Renal cortical epithelial cell (primary cell): ENCODE data around the gene RGCC. TPM values are rescaled to one million over a fixed set of nuclear protein-coding genes. Genes with fewer than 3 reads are reported as not detected.
"Not testable (repeated sequence)": the region's sequence is repeated elsewhere in the genome, so short reads cannot be mapped to it uniquely, and the experiment has no call there.

Source experiments
- DNase-seq: peaks from one replicate; pipeline ENCODE4 v3.0.0-alpha.2; 2011; ENCODE audit warnings: low read depth
- total RNA-seq: library from RNA; depleted of rRNA; stranded (reverse); fragments of >200 nt; gene quantifications from 2 replicates; pipeline ENCODE4 v1.2.3, GENCODE V29; 2014

The RGCC gene
- total RNA-seq, 1 donor from 2014 or later: 1.9 TPM

DNA sequence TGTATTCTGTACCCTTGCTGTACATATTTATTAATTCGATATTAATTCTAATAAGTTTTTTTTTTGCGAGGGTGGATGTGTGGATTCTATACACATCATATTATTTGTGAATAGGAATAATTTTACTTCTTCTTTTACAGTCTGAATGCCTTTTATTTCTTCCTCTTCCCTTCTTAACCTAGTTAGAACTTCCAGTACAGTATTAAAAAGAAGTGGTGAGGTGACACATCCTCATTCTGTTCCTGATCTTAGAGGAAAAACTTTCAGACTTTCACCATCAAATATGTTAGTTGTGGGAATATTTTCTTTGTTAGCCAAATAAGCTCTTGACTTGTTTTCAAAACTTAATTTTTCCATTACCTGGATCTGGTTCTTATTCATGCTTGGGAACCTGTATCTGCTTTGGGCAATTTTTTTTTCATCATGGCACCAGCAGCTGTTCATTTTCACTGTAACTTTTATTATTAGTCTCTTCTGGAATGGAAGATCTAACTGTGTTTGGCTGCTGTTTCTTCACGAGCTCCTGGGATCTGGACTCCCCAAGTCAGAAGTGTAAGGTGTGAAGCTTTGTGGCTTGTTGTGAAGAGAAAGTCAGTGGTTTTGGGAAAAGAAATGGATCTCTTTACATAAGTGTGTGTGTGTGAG lies 33.1 kb downstream of the RGCC start:
- no peak for DNase-seq

DNA sequence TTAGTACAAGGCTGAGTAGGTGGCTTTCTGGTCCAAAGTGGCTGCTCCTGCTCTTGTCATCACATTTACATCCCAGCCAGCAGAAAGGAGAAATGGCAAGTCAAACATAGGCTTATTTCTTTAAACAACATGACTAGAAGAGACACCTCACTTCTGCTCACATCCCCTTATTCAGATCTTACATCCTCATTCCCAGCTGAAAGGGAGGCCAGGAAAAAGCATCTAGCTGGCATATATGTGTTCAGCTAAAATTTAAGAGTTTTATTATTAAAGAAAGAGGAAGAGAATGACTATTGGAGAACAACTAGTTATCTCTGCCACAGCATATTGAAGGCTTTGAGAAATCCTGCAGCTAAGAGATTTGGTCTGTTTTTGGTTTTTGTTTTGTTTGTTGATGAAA lies 34.1 kb downstream of the RGCC start:
- no peak for DNase-seq

DNA sequence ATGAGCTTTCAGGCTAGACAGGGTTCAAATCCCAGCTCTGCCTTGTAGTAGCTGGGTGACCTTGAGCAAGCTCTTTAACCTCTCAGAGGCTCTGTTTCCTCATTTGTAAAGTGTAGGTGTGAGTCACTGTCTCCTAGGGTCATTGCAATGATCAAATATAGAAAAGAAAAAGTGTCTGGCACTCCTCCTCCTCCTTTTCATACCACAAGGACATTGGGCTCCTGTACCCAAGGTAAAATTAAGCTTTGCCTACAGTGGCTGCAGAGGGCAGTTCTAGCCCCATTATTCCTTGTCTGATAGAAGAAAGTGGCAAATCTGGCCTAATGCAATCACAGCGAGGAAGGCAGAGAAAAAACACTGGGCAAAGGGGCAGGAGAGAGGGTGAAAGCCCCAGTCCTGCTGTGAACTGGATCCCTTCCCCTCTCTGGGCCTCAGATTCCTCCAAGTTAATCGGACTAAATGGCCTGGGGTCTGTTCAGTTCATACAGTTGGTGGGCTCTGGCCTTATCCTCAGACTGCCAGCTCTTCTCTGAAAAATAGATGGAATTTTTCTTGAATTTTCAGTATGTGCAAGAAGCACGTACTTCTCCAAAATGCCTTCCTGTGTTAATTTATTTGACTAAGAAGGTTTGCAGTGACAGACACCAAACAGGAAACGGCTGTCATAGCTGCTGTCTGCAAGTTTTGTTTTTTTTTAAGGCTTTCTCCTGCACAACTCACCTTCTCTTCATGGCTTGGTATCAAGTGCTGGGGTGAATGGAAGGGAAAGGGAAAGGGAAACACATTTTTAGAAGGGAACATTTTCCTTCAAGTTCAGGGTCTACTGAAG lies 35.3 kb downstream of the RGCC start:
- DNase-seq: no peak

DNA sequence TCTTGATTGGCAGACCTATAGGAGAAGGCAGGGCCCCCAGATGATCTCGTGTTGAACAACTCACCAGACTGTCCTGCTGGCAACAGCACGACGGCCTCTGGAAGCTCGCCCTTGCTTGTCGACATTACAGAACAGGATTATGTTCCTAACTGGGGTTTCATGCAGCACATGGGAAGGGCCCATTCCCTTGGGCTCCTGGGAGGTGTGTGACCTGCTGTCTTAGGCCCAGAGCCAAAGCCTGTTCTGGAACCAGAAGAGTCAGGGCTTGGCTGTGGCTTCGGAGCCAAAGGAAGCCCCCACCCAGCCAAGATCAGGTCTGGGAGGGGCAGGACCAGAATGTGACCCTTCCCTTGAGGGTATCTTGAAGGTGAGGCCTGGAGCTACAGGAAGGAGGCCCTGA lies 36.9 kb downstream of the RGCC start:
- DNase-seq: no peak

DNA sequence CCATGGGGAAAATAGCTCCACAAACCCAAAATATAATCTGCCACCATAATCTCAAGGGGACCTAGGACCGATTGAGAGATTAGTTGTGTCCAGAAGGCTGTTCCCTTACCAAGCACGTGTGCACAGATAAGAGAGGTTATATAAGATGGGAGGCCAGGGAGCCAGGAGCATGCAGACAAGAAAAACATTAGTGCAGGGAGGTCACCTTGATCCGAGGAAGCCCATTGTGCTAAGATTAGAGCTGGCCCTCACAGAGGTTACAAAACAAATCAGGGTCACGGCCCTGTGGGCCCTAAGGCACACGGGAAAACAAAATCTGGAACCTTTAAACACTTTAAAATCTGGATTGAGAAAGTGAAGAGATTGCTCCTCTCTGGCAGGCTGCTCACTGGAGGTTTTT lies 37.7 kb downstream of the RGCC start:
- DNase-seq: no peak

DNA sequence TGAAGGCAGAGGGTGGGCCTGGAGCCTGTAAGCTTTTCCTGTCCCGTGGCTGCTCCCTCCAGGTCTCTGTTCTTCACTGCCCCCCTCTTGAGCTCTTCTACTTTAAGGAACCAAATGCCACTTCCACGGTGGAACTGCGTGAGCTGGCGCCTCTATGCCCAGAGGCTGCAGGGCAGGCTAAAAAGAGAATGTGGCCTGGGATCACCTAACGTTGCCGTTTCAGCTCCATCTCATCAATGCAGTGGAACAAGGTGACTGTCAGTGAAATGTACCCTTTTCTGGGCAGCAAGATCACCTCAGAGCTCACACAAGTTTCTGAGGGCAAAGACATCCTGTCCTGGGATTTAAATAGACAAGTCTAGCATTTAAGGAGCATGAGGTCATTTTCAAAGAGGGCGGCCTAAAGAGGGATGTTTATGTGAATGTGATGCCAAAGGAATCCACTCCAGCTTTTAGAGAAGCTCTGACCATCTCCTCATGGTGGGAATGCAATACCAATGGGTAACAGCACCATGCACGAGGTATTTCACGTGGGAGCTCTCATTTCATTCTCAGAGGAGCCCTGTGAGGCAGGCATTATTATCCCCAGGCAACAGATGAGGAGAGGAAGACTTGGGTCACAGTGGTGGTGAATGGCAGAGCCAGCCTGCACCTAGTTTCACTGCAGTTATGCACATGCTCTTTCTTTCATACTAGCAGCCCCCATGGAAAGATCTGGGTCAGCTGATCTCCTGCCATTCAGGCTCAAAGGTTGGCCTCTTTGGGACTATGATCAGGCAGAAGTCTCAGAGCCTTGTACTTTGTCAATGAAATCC lies 39.3 kb downstream of the RGCC start:
- no peak for DNase-seq

DNA sequence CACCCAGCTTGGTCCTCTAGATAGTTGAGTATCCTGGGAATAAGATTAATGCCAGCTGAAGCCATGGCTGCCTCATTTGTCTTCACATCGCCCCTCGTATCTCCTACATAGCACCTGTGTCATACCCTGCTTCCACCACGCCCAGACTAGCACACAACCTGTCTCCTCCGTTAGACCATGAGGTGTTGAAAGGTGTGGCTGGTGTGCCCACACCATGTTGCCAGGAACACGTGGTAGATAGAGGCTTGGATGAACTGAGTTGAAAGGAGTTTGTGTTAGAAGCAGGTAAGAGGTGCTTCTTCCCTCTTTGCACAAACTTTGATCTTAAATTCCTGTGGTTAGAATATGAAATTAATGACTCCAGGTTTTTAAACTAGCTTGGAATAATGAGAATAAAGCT lies 40.1 kb downstream of the RGCC start:
- DNase-seq: no peak

DNA sequence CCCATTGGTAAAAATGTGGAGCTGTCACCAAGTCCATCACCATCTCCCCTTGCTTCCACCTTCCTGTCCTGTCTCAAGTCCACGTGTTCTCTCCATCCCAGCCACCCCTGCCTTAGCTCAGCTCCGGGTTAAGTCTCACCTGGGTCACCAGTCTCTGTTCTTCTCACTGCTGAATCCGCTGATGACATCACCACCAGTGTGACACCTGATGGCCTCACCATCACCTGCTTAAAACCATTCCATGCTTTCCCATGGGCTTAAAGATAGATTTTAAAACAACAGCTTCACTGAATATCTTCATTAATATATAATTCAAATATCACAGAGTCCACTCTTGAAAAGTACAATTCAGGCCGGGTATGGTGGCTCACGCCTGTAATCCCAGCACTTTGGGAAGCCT lies 42.1 kb downstream of the RGCC start:
- no peak for DNase-seq

DNA sequence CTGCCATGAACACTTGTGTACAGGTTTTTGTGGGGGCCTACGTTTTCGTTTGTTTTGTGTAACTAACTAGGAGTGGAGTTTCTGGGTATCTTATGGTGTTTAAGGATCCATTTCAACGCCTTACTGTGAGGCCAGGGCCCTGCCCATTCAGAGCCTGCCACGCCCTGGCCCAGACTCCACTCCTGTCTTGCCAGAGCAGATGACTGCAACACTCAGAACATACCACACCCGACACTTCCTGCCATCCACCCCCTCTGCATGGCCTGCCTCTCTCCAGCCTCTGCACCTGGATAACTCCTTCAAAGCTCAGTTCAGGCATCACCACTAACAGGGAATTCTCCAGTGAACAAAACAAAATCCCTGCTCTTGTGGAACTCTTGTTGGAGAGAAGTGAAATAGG lies 43.2 kb downstream of the RGCC start:
- DNase-seq: no peak

DNA sequence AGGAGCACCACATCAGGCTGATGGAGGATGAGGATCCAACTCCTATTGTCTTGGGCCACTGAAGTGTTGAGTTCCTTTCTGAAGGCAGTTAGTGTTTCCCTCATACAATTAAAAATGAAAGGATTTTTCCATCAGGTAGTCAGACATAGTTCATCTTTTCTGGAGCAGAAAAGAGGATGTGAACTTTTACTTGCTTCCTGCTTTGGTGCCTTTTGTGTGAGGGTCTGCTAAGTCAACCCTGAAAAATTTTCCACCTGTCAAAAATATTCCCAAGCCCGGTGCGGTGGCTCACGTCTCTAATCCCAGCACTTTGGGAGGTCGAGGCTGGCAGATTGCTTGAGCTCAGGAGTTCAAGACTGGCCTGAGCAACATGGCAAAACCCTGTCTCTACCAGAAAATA lies 43.9 kb downstream of the RGCC start:
- DNase-seq: peak; percentile 46

DNA sequence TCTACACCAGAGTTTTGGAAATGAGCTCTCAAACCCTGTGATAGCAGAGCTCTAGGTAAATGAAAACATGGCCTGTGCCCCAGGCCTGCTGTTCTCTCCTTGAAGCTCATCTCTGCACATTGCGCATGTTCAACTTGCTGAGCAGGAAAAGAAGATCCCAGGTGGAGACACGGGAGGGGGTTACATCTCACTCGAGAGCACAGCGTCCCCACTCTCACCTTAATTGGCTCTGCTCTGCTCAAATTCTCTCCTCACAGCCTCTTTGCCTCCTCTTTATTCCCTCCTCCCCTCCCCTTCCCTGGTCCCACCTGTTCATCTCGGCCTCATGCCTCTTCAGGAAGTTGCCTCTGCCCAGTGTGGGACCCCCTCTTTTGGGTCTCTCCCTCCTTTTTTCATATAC lies 44.7 kb downstream of the RGCC start:
- DNase-seq: no peak

DNA sequence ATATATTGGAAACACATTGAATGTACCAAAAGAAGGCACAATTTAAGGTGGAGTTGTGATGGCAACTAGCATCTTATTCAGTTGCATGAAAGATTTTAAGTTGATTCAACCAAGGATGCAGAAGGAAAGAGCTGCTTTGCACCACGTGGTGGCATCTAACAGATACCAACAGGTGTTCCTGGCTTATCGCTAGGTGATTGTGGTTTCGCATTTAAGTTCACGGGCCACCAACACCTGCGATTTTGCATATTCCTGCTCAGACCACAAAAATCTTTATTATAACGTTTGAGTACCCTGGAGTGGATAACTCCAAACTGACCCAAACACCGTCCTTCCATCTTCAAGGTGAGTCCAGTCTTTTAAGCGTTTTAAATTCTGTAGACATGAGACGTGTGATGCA lies 45.3 kb downstream of the RGCC start:
- DNase-seq: no peak

DNA sequence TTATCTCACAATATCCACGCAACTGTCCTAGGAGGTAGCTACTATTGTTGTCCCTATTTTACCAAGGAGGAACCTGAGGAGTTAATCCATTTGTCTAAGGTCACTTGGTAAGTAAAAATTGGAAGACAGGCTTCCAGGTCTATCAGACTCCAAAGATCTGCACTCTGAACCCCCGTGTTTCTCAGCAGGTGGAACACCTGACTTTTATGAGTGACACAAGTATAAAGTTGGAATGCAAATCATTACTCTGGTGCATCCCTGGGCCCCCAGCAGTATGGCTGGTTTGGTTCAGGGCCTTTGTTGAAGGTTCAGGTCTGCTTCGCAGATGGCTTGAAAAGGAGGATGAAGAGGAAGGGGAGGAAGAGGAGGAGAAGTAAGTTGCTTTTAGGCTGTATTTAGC lies 46.0 kb downstream of the RGCC start:
- DNase-seq: no peak

DNA sequence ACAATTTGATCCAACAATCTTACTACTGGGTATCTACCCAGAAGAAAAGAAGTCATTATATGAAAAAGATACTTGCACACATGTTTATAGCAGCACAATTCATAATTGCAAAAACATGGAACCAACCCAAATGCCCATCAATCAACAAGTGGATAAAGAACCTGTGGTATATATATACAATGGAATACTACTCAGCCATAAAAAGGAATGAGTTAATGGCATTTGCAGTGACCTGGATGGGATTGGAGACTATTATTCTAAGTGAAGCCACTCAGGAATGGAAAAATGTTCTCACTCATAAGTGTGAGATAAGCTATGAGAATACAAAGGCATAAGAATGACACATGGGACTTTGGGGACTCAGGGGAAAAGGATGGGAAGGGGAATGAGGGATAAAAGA lies 47.3 kb downstream of the RGCC start:
- not testable (repeated sequence) for DNase-seq

DNA sequence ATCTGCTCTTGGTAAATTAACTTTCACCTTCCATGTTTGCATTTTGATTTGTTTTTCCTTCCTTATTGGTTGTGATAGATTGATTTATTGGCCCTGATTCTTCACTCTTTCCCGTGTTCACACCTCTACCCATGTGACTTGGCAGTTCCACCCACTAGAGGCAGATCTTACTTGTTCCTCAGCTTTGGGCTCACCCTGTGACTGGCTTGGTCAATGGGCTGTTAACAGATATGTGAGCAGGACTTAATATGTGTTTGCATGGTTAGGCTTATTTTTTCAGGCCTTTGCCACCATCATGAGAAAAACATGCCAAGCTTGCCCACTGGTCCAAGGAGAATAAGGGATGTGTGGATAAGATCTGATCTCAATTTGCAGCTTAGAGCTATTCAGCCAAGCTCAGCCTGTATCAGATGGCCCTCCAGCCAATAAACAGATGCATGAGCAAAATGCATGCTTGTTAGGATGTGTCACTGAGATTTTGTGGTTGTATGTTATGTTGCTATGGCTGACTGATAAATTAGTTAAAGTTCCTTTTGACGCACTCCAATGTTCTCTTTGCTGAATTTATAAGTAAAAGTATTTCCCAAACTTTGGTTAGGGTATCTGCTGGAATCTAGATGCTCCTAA lies 48.0 kb downstream of the RGCC start:
- DNase-seq: peak; percentile 68

DNA sequence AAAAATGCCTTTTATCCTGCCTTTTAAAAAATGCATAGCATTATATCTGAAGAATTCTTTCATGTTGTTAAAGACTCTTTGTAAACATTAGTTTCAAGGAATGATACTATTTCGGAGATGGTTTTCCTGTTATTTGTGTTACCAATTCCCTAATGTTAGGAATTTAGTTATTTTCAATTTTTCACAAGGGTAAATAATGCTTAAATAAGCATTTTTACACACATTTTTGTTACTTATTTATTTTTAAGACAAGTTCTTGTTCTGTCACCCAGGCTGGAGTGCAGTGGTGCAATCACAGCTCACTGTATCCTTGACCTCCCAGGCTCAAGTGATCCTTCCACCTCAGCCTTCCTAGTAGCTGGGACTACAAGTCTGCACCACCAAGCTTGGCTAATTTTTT lies 49.0 kb downstream of the RGCC start:
- DNase-seq: no peak

DNA sequence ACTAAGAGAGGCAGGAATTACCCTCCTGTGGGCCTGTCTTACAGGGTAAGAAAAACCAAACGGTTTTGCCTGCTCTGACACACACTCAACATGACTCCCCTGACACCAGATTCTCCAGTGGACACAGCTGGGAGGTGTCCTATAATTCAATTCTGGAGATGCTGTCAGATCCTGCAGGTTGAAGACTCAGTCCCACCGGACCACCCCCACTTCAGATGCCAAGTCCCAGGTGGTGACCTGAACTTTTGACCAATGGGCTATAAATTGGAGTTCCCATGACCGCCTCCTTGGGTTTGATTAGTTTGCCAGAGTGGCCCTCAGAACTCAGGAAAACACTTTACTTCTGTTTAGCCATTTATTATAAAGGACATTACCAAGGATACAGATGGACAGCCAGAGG lies 52.6 kb downstream of the RGCC start:
- no peak for DNase-seq

DNA sequence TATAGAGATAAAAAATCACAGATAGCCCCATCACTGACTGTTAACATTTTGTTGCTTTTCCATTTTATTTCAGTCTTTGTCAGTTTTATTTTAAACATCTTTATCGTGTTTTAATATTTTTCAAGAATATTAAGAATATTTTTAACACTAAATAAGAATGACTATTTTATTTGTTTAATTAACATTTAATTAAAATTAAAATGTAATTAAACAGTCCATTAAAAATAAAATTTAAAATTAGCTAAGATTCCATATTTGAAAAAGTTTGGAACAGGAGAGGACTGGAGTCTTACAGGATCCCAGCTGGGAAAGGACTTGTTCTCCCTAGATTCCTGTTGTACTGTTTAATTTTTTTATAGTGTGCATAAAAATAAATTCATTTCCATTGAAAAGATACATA lies 54.5 kb downstream of the RGCC start:
- DNase-seq: no peak

DNA sequence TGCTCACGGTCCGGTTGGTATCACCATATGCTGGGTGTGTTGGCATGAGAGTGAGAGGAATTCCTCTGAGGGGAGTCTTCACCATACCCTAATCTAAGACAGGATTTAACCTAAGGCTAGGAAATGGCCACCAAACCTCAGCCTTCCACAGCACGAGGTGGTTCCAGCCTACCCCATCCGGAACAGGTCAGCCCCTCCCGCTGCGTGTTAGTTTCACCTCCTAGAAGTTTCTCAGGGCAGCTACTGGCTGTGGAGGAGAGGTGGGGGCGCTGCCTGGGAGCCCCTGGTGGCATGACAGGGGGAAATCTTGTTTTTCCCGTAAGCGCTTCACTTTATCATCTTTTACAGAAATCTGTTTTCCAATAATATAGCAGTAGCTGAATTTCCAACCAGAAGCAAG lies 55.1 kb downstream of the RGCC start:
- no peak for DNase-seq

DNA sequence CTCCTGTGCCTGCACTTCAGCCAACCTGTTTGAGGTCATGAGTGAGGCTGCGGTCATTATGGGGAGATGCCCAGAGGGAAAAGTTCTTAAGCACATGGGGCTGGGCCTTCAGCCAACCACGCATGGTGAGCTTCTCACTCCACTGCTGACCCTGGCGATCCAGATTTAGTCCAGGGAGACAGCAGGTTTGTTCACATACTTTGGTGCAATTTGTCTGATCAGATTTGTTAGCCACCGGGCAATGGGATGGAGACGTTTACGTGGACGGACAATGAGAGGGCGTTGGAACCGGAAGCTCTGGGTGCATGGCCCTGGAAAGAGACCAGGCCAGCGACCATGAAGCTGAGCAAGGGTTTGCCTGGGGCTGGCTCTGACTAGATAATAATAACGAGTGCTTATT lies 56.2 kb downstream of the RGCC start:
- DNase-seq: no peak

DNA sequence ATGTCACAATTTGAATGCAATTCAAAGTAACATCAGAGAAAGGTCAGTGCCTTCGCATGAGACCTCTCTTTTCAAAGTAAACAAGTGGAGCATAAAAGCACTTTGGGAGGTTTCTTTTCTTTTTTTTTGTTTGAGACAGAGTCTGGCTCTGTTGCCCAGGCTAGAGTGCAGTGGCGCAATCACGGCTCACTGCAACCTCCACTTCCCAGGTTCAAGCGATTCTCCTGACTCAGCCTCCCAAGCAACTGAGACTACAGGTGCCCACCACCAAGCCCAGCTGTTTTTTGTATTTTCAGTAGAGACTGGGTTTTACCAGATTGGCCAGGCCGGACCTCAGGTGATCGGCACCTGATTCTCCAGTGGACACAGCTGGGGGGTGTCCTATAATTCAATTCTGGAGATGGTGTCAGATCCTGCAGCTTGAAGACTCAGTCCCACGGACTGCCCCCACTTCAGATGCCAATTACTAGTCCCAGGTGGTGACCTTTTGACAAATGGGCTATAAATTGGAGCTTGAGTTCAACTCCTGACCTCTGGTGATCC lies 57.6 kb downstream of the RGCC start:
- DNase-seq: no peak

DNA sequence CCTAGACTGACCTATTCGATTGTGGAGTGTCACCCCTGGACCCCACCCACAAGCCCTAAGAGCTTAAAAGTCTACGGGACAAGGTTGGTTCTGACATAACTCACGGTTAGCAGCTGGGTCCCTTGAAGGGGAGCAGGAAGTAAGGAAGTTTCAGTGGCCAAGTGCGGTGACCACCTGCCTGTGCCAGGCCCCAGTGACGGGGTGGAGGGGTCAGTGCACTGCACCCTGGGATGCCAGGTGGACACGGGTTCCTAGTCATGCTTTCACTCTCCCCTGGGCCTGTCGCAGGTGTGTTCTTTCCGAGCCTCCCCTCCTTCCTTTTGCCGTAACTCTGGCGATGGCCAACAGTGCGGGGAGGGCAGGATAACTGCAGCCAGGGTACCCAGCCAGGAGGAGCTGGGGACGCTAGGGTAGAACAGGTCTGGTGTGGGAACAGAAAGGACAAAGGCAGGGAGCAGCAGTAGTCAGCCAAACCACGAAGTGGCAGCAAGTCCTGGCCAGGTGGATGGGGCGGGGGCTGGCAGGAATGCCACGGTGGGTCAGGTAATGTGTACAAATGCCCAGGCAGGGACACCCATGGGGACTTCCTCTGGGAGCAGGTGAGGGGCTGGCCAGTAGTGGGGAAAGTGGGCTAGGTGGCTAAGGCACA lies 58.3 kb downstream of the RGCC start:
- no peak for DNase-seq
